Stimulated activated CD4-positive, alpha-beta T cell treated with anti-CD3 and anti-CD28 coated beads, Interleukin-2, amount 100 ng/mL, for 24 hours (primary cell): ENCODE data around the gene HHLA2.

ENCODE experiments used
- DNase-seq, 2 donors: peaks; one replicate each; pipeline ENCODE4 v3.0.0-alpha.2; 2020

HHLA2 gene

DNA sequence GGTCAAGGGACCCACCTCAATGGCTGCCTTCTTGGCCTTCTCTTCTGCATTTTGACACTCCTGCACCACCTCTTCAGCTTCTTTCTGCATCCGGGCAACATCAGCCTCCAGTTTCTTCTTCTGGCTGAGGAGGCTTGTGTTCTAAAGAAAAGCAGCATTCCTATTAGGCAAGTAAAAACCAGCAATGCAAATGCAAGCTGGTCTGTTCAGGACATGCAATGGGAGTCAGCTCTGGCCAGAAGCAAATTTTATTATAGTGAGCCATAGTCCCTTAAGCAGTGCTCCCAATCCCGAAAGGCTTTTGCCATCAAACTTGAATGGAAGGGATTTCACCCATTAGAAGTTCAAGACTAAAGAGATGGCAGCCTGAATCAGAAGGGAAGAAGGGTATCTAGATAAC, 97.7 kb downstream of the HHLA2 start:
- no peak for DNase-seq

GRCh38 chr3:108394563-108394962, 98.2 kb downstream of the HHLA2 start:
- DNase-seq, result no peak

DNA sequence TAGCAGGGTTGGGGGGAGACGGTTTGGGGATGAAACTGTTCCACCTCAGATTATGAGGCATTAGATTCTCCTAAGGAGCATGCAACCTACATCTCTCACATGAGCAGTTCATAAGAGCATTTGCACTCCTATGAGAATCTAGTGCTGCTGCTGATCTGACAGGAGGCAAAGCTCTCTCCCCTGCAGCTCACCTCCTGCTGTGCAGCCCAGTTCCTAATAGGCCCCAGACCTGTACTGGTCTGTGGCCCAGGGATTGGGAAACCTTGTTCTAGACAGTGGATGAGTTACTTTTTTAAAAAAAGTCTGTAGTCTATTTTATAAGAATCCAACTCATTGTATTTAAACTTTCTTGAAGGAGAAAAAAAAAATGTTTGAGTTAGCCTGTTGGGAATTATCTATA, 100.0 kb downstream of the HHLA2 start:
- no peak for DNase-seq

DNA sequence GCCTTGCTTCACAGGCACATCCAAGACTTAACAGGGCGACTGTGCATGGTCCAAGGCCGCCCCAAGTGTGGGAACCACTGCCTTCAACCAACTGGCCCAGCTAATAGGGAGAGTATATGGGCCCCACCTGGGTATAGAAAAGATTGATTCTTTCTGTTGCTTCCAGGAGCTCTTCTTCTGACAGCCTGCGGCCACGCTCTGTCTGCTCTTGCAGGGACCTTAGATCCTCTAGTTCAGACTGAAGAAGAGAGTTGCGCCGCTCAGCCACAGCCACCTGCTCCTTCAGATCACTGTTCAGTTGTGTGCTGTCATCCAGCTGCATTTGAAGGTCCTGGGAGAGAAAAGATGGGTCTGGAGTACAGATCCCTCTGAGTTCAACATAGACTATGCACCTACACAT, 102.2 kb downstream of the HHLA2 start:
- no peak for DNase-seq

DNA sequence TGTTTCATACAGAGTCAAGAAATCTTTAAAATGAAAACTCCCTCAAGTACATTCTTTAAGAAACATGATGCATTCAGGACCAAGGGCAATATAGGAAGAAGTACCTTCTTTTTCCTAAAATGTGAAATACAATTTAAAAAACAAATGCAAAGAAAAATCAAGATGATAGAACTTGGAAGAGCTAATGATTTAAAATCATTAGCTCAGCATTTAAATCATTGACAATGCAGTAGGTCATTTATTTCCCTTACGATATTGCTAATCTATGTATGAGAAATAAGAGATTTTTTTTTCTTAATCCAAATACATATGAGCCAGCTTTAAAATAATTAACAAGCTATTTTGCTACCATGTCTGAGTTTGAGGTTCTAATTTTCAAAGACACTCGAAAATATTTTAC, 105.5 kb downstream of the HHLA2 start:
- no peak for DNase-seq

DNA sequence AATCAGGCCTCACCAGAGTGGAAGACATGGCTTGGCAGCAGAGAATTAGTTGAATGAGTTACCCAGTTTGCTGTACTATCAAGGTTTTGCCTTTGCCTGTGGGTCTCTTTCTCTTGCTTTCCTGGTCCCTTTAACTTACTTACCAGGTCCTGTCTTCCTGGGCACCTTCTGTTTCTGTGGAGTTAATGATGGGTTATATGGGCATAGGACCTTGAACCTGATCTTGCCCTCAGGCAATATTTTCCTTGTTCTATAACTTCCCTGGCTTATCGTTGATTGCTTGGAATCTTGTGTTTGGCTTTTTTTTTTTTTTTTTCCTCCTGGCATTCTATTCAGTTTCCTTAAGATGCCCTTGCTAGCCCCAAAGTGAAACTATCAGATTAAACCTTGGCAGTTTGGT, 106.8 kb downstream of the HHLA2 start:
- DNase-seq, result no peak

- DNase-seq, result no peak
These were observed 107.5 kb downstream of the HHLA2 start for GRCh38 chr3:108403686-108404345.

GRCh38 chr3:108404368-108404767, 108.0 kb downstream of the HHLA2 start:
- DNase-seq, result no peak

DNA sequence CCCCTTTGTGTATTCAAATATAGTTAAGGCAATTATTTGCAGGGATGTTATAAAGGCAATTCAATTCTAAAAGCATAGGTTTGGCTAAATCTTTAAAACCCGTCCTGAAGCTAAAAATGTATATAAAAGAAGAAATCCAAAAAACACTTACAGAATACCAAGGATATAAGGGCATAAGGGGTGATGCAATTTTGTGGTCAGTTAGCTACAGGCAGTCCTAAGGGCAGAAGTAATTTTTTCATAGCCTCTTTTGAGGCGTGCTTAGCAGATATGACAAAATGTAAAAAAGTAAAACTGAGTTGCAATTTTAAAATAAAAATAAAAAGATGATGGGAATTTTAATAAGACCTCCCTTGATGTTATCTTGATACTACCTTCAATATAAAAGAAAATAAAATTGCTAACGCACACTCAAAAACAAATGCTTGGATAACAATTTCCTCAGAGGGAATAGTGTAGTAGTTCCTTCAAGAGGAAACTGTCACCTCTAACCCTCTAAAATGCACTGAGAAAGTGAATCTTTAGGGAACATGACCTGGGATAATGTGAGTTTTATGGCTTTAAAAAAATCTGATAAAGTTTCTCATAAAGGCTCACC, 109.8 kb downstream of the HHLA2 start:
- DNase-seq, result no peak

DNA sequence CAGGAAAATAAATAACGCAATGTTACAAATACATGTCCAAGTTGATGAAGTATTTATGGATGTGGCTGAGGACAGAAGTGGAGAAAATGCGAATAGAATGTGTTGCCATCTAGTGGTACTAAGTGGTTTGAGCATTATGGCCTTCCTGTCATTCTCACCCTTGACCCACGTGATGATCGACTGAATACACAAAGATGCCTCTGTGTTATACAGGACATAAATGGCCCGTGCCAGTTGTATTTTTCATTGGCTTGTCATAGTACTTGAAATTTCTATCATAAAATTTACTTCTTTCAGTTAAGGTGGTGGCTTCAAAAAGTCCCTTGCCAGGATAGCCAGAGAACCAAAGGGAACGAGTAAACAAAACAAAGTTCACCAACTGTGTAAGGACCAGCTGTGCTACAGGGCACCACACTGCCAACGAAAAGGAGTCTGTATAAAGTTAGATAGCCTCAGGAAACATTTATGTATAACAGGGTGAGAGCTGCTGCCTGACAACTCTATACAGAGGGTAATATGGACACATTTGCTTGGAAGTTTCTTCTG, 110.4 kb downstream of the HHLA2 start:
- no peak for DNase-seq

DNA sequence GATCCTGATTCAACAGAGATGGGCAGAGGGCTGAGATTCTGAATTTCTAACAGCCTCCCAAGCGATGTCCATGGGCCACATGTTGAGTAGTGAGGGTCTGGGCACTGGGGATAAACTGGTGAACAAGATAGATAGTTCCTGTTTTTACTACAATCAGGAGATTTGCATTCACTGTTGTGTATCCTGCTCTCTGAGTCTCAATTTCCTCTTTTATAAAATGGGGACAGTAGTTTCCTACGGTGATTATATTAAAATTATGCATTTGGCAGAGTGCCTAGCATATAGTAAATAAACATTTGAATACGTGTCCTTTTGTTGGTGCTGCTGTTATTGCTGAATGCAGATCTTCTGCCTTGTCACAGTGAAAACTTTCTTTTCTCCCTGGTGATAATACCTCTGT, 111.5 kb downstream of the HHLA2 start:
- no peak for DNase-seq

DNA sequence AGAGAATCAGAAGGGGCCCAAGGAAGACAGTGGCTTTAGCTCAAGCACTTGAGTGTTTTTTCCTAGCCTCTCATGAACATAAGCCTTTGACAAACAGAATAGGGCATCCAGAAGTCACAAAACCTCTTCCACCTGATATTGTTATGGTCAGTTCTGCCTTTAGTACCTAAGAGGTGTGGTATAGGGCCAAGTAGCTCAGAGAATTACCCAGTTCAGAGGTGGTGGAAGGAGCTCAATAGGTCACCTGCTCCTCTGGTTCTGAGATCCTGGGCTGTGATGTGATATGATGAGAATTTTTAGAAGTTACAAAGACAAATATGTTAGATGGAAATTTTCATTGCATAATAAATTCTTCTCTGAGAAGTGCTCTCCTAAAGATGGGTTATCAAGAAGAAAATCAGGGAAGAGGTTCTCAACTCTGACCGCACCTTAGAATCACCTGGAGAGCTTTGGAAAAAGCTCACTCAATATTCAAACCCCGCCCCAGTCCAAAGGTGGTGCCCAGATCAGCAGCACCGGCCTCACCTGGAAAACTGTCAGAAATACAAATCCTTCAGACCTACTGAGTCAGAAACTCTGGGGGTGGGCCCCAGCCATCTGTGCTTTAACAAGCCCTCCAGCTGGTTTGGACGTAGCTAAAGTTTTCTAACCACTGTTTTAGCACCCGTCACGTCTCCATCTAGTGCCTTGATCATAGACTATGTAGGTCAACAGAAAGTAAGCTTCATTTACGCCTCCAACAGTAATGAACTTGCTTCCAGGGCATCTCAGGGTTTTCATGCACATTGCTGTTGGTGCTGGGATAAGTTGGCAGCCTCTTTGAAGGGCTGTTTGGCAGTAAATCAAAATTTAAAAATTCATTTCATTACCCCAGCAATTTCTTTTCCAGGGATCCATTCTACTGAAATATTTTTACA, 112.8 kb downstream of the HHLA2 start:
- no peak for DNase-seq

- no peak for DNase-seq
These were observed 113.4 kb downstream of the HHLA2 start for GRCh38 chr3:108409800-108410178.

DNA sequence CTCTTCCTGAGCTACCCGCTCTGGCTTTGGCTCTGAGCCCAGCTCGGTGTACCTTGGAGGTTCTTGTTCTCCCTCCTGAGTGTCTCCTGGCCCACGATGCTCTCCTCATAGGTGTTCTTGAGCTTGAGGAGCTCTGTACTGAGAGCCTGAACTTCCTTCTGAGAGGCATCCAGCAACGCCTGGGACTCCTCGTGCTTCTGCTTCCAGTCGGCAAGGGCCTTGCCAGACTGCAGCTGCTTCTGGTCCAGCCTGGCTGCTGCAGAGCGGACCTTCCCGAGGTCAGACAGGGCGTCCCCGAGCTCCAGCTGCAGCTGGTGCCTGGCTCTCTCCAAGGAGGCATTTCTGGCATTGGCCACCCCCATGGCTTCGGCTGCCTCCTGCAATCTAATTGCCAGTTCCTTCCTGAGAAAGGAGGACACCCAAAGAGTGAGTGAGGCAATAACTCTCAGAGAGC, 114.2 kb downstream of the HHLA2 start:
- DNase-seq, result no peak

DNA sequence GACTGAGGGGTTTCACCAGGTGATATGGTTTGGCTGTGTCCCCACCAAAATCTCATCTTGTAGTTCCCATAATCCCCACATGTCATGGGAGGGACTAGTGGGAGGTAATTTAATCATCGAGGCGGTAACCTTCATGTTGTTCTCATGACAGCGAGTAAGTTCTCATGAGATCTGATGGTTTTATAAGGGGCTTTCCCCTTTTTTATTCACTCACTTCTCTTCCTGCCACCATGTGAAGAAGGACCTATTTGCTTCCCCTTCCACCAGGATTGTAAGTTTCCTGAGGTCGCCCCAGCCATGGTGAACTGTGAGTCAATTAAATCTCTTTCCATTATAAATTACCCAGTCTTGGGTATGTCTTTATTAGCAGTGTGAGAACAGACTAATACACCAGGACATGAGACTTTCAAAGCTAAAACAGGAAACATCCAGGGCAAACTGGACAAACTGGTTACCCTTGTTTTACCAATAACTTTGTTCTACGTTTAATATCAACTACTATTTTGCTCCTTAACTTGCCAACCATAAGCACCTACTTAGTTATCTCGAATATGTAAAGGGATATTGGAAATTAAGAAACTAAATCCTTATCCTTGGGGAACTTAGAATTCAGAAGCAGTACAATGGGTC, 115.9 kb downstream of the HHLA2 start:
- DNase-seq, result no peak

DNA sequence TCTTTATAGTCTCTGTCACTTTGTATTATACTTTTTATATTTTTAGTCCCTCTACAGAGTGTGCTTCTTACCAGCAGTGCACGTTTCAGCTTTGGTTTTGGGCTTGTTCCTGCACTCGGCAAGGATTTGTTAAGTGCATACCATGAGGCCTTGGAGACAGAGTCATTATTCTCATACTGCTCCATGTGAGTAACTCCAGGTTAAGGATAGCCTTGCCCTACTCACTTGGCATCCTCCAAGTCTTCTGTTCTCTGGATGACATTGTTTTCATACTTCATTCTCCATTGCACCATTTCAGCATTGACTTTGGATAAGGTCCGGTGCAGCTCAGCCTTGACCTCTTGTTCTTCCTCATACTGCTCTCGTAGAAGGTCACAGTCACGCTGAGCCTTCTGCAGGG, 117.7 kb downstream of the HHLA2 start:
- no peak for DNase-seq

DNA sequence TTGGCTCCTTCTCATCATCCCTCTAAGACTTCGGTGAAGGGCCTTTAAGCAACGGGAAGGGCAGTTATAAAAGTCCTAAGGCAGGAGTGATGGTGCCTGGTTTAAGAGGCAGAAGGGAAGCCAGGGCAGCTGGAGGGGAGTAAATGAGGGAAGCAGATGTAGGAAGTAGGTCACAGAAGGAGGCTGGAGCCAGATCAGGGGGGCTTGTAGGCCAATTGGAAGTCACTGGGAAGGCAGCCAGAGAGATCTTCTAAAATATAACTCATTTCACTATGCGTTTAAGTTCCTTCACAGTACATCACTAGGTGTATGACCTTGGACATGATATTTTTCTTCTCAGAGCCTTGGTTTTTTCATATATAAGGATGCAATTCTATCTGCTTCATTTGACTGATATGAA, 119.3 kb downstream of the HHLA2 start:
- DNase-seq, result no peak

DNA sequence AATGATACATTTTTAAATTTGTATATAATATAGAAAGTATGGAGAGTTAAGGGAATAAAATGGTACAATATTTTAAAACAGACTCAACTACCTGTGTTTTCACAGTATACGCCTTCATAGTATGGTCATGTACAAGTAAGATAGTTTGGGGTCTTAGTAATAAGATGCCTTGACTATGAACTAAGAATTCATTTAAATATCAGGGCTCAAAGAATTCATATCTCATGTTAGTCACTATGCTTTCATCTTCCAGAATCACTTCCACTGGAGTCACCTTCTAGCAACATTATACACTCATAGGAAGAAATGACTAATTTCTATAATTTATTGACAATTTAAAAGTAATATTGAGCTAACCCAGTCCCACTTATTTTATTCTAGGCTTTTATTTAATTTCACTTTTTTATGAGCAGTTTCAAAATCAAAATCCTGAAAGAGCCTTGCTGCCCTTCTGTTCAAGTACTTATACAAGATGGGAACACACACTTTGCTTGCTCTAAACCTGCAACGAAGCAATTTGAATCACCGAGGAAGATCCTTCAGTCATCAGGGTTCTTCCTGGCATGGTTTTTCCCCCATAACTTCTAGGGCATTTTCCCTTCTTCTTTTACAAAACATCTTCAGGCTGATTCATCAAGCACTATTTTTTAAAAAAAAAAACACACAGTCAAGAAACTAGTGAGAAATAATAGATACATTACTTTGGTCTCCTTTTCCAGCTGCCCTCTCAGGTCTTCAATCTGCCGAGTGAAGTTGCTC, 119.9 kb downstream of the HHLA2 start:
- DNase-seq, result no peak

DNA sequence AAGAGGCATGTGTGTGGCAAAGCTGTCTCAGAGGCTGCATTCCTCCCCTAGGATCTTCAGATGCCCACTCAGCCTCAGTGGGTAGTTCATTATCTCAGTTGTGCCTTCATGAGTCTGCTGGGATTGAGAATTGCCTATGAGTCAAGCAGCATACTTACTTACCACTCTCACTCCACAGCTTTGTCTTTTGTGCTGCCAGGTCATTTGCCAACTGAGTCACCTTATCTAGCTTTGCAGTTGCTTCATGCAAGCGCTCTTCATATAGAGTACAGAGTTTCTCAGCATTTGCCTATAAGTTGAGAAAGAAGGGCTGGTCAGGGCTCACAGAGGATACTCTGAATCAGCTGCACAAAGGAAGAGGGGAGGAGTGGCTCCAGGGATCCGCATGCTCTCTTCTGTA, 124.6 kb downstream of the HHLA2 start:
- no peak for DNase-seq
